GM18505 (cell line): ENCODE results near the gene TAB2.

Experiments
- ATAC-seq: cut with Tn5 transposase; IDR thresholded peaks from one replicate; pipeline ENCODE4 v1.9.1; 2021; ENCODE audit not compliant: unreplicated experiment
- POLR2A ChIP-seq: IDR thresholded peaks from 4 replicates; pipeline ENCODE4 v1.6.1; 2011; ENCODE audit warnings: borderline replicate concordance; ENCODE audit not compliant: insufficient read depth, insufficient read length; ENCODE audit errors: extremely low read depth

The TAB2 gene

GRCh38 chr6:149405823-149406765, 88.6 kb downstream of the TAB2 start:
- ATAC-seq: no peak
- no peak for TF ChIP-seq POLR2A

DNA sequence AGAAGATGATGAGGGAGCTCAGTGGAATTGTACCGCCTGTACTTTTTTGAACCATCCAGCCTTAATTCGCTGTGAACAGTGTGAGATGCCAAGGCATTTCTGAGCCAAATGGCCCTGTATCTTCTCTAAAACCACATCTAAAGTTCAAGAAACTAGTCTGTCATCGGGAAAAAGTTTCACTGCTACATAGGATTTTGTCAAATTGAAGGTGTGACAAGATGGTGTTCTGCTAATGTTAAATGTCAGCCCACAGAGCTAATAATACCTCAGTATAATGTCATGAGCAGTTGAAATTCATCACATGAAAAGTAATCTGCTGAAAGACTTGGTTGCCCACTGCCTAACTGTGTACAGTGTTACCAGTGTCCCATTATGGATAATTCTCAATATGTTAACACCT, 92.1 kb downstream of the TAB2 start:
- no peak for TF ChIP-seq POLR2A
- ATAC-seq: no peak

- no peak for ATAC-seq
- TF ChIP-seq POLR2A: no peak
These were observed 93.0 kb downstream of the TAB2 start for GRCh38 chr6:149410557-149410956.

- TF ChIP-seq POLR2A: no peak
- no peak for ATAC-seq
These were observed 96.5 kb downstream of the TAB2 start for GRCh38 chr6:149414009-149414408.

- ATAC-seq: no peak
- TF ChIP-seq POLR2A: no peak
These were observed 97.3 kb downstream of the TAB2 start for GRCh38 chr6:149414821-149415220.

DNA sequence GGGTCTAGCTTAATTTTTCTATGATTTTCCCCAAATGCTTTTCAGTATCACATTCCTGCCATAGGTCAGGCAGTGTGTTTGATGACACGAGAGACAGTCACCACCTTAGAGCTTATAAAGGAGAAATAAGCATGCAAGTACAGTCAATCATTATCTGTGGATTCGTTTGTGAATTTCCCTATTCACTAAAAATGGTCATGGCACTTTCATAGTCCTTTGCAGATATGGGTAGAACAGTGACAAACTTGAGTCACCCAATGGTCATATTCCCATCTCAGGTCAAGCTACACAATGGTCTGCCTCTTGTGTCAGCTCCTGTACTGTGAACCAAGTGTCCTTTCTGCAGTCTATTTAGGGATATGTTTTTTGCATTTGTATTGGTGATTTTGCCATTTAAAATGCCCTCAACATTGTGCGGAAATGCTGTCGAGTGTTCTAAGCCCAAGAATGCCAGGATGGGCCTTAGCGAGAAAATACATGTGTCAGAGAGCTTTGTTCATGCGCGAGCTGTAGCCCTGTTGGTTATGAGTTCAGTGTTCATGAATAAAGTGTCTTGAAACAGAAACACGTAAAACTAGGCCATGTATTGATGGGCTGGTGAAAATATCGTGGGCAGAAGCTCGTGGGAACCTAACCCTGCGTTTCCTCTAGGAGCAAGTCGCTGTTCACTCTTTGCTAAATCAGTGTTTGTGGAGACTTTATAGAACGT, 102.3 kb downstream of the TAB2 start:
- ATAC-seq: no peak
- no peak for TF ChIP-seq POLR2A

- TF ChIP-seq POLR2A: no peak
- ATAC-seq: no peak
These were observed 103.6 kb downstream of the TAB2 start for GRCh38 chr6:149421132-149421531.

DNA sequence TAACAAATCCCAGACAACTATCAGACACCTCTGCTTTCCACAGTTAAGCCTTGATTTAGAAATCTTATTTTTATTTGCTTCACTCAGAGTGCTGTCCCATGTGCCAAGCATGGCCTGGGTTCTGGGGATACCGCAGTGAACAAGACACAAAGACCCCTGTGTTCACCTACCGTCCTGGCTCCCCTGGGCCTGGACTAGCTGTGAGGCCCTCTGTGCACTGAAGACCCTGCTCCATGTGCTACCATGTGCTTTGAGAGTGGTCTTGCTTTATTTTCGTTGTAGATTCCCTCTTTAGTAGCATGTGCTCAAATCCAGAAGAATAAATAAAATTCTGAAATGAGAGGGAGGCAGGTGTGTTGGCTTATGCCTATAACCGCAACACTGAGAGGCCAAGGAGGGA, 105.1 kb downstream of the TAB2 start:
- TF ChIP-seq POLR2A: no peak
- ATAC-seq: no peak

DNA sequence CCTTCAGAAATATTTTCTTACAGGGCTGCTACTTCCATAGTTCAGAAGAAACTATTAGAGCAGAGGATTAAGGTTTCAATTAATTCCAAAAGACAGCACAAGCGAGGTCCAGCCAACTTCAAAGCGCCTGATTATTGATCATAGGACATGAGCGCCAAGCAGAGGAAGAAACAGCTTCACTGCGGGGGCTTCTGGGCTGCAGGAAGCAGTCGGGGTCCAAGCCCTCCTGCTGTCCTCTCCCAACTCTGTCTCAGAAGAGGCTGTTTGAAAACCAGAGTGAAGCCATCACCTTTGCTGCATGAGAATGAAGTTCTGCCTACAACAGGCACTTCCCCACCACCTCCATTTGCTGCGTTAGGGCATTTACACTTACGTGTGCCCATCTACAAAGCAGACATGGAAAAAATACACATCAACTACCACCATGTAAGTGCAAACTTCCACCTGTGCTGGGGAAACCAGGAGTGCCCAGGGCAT, 106.5 kb downstream of the TAB2 start:
- no peak for TF ChIP-seq POLR2A
- no peak for ATAC-seq

- no peak for ATAC-seq
- no peak for TF ChIP-seq POLR2A
These were observed 107.7 kb downstream of the TAB2 start for GRCh38 chr6:149425224-149425623.

DNA sequence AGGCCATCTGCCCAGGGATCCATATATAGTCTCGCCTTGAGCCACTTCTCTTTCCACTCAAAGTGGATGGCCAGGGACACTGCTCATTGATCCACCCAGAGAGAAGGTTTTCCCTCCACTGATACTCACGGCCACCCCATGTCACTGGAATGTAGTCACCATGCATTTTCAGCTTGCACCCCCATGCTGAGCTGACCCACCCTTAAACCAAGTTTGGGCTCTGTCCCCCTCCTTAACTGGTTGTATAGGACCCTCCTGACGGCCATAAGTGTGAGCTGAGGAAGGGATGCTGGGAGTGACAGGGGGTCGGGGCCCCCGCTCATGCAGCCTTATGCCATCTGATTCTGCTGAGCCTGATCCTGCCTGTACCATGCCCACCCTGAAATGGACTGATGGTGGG, 108.2 kb downstream of the TAB2 start:
- no peak for TF ChIP-seq POLR2A

GRCh38 chr6:149428606-149429005, 111.1 kb downstream of the TAB2 start:
- no peak for ATAC-seq
- TF ChIP-seq POLR2A: no peak

More for the DNA sequence above, 108.2 kb downstream of the TAB2 start:
- no peak for ATAC-seq

DNA sequence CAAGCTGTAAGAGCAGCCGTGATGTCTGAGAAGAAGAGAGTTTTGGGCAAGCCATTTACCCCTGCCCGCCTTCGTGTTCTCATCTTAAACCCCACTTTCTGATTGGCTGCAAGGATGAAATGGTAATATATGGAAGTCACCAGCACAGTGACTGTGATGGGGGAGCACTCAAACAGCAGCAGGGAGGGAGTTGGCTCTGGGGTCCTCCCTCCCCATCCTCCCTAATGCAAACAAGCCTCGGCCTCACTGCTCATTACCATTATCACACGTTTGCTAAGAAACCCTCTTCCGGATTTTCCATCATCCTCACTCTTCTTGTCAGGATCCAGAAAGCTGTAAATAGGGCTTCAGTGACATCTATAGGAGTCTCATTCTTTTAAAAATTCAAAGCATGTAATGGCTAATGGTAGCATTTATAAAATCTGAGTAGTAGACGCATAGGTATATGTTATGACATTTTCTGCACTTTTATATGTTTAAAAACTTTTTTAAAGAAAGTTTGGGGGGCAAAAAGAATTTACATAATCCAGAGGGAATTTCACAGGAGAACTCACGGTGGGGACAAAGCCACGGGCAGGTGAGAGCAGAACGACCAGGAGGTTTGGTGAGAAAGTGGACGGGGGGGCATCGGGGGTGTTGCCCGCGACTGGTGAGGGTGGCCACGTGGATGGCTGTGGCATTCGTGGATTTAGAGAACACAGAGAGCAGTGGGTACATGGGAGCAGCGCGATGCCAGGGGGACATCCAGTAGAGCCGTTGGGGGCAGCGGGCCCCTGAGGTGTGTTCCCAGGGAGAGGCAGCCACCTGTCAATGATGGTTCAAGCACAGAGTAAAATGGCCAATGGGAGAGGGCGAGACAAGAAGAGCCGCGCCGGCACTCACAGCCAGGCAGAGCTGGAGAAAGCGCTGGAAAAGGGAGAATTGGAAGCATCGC, 112.2 kb downstream of the TAB2 start:
- no peak for ATAC-seq
- no peak for TF ChIP-seq POLR2A
